Activated CD4-positive, alpha-beta T cell treated with anti-CD3 and anti-CD28 coated beads, Interleukin-2, amount 50 U/mL, for 4 hours (primary cell): ENCODE data around the gene SYT8.
"Not testable (repeated sequence)": the region's sequence is repeated elsewhere in the genome, so short reads cannot be mapped to it uniquely, and the experiment has no call there.

Source experiments
- DNase-seq, 2 experiments: peaks; one replicate each; pipeline ENCODE4 v3.0.0-alpha.2; 2020

The SYT8 gene

DNA sequence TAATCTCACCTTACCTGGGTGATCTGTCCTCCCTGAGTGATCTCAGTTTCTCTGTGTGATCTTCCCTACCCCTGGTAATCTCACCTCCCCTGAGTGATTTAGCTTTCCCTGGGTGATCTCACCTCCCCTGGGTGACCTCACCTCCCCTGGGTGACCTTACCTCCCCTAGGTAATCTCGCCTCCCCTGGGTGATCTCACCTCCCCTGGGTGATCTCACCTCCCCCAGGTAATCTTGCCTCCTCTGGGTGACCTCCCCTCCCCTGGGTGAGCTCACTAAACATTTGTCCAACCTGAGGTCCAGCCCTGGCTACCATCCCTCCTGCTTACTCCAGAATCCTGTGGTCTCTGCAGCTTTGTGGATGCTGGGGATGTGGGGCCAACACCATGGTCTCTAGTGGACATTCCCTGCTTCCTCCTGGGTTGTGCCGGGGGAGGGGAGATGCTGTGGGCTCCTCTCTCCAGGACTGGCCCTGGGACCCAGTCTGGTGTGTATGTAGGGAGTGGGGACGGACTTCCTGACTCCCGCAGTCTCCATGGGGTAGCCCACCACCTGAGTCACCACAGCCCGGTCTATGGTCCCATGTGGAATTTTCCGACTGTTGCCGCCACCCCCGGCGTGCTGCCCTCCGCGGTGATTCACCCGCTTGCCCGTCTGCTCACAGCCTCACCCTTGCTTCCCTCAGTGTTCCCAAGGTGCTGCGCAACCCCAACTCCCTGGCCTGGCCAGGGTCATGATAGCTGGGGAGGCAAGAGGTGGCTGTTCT, 28.0 kb downstream of the SYT8 start:
- DNase-seq, result no peak

DNA sequence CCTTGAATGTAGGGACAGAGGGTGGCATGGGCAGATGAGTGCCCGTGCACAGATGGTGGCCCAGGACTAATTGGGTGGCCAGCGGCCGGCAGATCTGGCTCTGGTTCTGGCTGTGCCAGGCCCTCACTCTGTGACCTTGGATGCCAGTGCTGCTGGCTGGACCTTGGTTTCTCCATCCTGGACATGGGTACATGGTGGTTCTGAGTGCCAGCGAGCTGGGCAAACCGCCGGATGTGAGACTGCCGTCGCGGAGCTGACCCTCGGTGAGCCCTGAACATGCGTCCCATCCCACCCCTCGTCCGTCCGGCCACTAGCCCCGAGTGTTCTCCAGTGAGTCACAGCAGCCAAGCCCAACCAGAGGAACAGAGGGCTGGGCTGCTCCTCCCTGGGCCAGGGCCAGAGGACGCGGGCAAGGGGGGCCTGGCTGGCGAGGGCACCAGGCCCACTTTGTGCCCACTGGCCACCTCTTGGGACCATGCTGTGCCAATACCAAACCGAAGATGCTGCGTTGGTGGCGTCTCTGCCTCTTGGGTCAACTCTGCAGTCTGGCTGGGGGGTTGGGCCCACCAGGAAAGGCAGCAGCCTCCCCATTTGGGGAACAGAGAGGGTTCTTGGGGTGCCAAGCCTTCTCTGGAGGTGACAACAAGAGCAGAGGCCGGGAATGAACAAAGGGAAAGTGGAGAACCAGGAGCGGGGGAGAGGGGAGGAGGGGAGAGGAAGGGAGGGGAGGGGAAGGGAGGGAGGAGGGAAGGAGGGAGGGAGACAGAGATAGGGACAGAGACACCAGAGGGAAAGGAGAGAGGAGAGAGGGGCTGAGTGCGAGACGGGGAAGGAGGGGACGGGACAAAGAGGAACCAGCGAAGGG, 28.8 kb downstream of the SYT8 start:
- no peak for DNase-seq

DNA sequence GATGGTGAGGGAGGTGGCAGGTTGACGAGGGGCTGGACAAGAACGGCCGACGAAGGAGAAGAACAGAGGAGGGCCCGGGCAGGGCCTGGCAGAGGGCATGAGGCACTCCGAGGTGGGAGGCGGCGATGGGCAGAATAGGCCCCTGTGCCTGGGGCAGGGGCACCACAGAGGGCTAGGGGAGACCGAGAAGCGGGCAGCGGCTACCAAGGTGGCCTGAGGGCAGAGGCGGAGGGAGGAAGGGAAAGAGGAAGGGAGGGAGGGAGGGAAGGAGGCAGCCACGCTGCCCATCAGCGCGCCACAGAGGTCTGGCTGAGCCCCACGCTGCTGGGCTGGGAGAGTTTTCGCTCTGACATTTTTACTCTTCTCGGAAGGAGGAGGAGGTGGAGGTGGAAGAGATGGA, 29.4 kb downstream of the SYT8 start:
- no peak for DNase-seq

- no peak for DNase-seq
These were observed 30.3 kb downstream of the SYT8 start for GRCh38 chr11:1864831-1865665.

GRCh38 chr11:1866226-1866625, 31.4 kb downstream of the SYT8 start:
- no peak for DNase-seq

DNA sequence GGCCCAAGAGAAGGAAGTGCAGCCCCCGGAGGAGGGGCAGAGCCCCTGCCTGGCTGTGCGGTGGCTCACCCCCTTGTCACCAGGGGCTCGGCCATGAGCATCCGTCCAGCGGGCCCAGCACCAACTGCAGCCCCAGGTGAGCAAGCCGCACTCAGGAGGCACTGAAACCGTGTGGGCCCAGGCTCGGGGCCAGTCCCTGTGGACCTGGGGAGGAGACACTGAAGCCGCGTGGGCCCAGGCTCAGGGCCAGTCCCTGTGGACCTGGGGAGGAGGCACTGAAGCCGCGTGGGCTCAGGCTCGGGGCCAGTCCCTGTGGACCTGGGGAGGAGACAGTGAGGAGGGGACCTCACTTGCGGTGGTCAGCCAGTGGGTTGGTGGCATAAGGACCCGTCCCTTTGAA, 32.0 kb downstream of the SYT8 start:
- no peak for DNase-seq

DNA sequence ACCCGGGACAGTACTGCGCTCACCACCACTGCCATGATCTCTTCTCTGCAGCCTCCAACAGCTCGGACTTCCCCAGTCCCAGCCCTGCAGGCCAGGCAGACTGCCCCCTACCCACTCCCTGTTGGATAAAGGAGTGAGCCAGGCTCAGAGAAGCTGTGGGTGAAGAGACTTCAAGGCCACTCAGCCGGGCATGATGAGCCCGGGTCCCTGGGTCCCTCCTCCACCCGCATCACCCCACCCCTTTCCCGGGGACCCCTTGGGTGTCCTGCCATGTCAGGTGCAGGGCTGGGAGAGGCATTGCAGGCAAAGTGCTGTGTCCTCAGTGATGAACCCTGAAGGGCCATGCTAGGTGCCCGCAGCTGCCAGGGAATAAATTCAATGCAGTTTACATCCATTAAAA, 32.6 kb downstream of the SYT8 start:
- DNase-seq, result no peak

DNA sequence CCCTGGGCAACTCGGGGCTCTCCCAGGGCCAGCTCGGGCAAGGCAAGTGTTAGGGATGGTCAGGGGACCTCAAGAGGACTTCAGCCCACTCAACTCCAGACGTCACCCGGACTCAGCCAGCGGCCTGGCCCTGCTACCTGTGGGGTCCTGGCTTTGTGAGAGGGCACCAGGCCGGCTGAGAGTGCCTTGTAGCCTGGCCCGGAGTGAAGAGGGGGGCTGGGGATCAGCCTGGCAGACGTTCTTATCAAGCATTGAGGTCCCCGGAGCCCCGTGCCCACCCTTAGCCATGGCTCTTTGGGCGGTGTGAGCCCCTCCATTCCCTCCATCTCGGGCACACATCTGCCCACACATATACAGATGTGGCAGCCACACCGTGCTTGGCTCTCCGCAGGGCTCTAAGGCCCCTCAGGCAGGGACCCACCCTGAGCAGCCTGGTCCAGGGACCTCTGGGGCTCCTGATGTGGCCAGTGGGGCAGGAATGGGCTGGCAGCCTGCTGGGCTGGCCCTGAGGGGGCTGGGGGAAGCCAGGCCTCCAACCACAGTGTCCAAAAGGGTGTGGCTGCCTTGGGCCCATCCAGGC, 33.4 kb downstream of the SYT8 start:
- DNase-seq, result no peak

DNA sequence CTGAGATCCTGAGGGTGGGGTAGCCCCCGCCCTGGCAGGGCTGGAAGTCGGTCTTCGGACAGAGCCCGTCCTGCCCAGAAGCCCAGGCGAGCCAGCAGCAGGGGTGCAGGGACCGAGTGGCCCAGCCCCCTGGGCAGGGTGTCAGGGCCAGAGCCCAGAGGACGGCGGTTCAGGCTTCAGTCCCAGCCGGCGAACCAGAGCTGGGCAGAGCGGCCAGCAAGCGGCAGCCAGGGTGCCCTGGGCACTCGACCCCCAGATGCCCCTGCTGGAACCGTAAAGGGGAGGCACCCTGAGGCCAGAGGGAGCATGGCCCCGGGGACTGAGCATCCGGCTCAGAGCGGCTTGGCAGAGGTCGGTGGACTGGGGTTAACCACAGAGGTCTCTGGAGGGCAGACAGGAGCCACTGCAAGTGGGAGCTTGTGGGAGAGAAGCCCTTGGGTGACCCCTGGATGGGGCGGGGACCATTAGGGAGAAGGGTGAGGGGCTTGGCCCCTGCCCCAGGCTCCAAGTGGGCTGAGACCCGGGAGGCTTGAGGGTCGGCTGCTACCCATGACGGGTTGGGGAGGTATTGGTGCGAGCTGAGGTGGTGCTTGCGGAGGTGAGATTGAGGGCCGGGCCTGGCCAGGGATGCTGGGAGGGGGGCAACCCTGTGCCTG, 34.0 kb downstream of the SYT8 start:
- no peak for DNase-seq

- no peak for DNase-seq
These were observed 34.9 kb downstream of the SYT8 start for GRCh38 chr11:1869427-1870325.

GRCh38 chr11:1870326-1870696, 35.5 kb downstream of the SYT8 start:
- DNase-seq, result no peak

- DNase-seq, result peak in 1 of 2 experiments; percentile 20
These were observed 36.1 kb downstream of the SYT8 start for GRCh38 chr11:1870721-1871466.

- no peak for DNase-seq
These were observed 36.7 kb downstream of the SYT8 start for GRCh38 chr11:1871531-1871930.

GRCh38 chr11:1872267-1872985, 37.6 kb downstream of the SYT8 start:
- no peak for DNase-seq

- no peak for DNase-seq
These were observed 38.4 kb downstream of the SYT8 start for GRCh38 chr11:1873048-1873812.

- DNase-seq, result not testable (repeated sequence)
These were observed 39.0 kb downstream of the SYT8 start for GRCh38 chr11:1873813-1874150.

- DNase-seq, result not testable (repeated sequence)
These were observed 39.8 kb downstream of the SYT8 start for GRCh38 chr11:1874441-1875092.

- no peak for DNase-seq
These were observed 40.5 kb downstream of the SYT8 start for GRCh38 chr11:1875093-1875850.
